CD4-positive, alpha-beta T cell (primary cell): ENCODE measurements around the gene ELMO1. TPM values are rescaled to one million over a fixed set of nuclear protein-coding genes. Genes with fewer than 3 reads are reported as not detected.

Experiments used
- ATAC-seq: fragments of 200-7000 bp; cut with Tn5 transposase; one replicate; pipeline ENCODE4 v1.10.0; 2022; ENCODE audit warnings: mild to moderate bottlenecking; ENCODE audit not compliant: poor library complexity
- CTCF ChIA-PET: fragments of 350-600 bp; sonication (Branson Sonifier 250); formaldehyde crosslinking; loops from one replicate; lab custom pipeline; 2021; ENCODE audit warnings: antibody characterized with exemption, inconsistent platforms; lab: Charles Lee
- POLR2A ChIA-PET: fragments of 350-600 bp; sonication (Branson Sonifier 250); formaldehyde crosslinking; loops from one replicate; lab custom pipeline; 2021; ENCODE audit warnings: antibody characterized with exemption, inconsistent platforms; lab: Charles Lee
- DNase-seq, 14 experiments: peaks; one replicate each; pipeline ENCODE4 v3.0.0-alpha.2; 2013 to 2020; ENCODE audit warnings: mixed read lengths in 2 of 14
- H3K27ac ChIP-seq, 2 donors: one replicate each; pipeline versions ENCODE4 v1.5.1 to v1.7.0; 2013; ENCODE audit warnings: low read length in 2 of 2, low read depth in 1 of 2, mild to moderate bottlenecking in 1 of 2
- H3K27me3 ChIP-seq, 2 experiments: 1 replicate in 1 of 2; 2 replicates in 1 of 2; pipeline versions ENCODE4 v1.6.1 to v1.7.0; 2013; ENCODE audit warnings: low read length in 2 of 2, control low read depth in 1 of 2, mild to moderate bottlenecking in 1 of 2, moderate library complexity in 1 of 2; ENCODE audit not compliant: insufficient read depth in 2 of 2, control insufficient read depth in 1 of 2
- H3K36me3 ChIP-seq: one replicate; pipeline ENCODE4 v1.6.1; 2013; ENCODE audit warnings: low read length, control low read depth; ENCODE audit not compliant: insufficient read depth
- H3K4me1 ChIP-seq: one replicate; pipeline ENCODE4 v1.6.1; 2013; ENCODE audit warnings: low read length, control low read depth; ENCODE audit not compliant: insufficient read depth
- H3K4me3 ChIP-seq: one replicate; pipeline ENCODE4 v1.5.1; 2013; ENCODE audit warnings: mild to moderate bottlenecking, low read length, moderate library complexity
- H3K9me3 ChIP-seq, 2 experiments: 1 replicate in 1 of 2; 2 replicates in 1 of 2; pipeline versions ENCODE4 v1.6.1 to v1.7.0; 2013; ENCODE audit warnings: low read length in 2 of 2, mild to moderate bottlenecking in 2 of 2, control low read depth in 1 of 2, moderate library complexity in 1 of 2; ENCODE audit not compliant: control insufficient read depth in 1 of 2, insufficient read depth in 1 of 2
- H3K27ac Mint-ChIP-seq: one replicate; pipeline ENCODE4 v1.8.0; 2020; ENCODE audit warnings: mixed read lengths
- H3K27me3 Mint-ChIP-seq: one replicate; pipeline ENCODE4 v1.8.0; 2021; ENCODE audit warnings: mixed read lengths
- H3K36me3 Mint-ChIP-seq: one replicate; pipeline ENCODE4 v1.8.0; 2021; ENCODE audit warnings: low read depth, mixed read lengths
- H3K4me1 Mint-ChIP-seq: one replicate; pipeline ENCODE4 v1.8.0; 2021; ENCODE audit warnings: low read depth, mixed read lengths
- H3K4me3 Mint-ChIP-seq: one replicate; pipeline ENCODE4 v1.8.0; 2020; ENCODE audit warnings: mild to moderate bottlenecking, mixed read lengths
- H3K9me3 Mint-ChIP-seq: one replicate; pipeline ENCODE4 v1.8.0; 2020; ENCODE audit warnings: mixed read lengths
- CTCF ChIP-seq: fragments of 200-600 bp; IDR thresholded peaks from one replicate; pipeline ENCODE4 v1.8.0; 2022; ENCODE audit warnings: antibody characterized with exemption, mild to moderate bottlenecking
- intact Hi-C, 2 experiments: fragments of 100-400 bp; cut with DNase I in 1 of 2; cut with micrococcal nuclease in 1 of 2; formaldehyde crosslinking; loops; one replicate each; pipeline versions ENCODE4 v1.15.1 to v1.9.0; 2023 to 2025; cut with DNase I, micrococcal nuclease
- total RNA-seq, 174 experiments: library from RNA in 2 of 174; stranded (reverse) in 2 of 174; gene quantifications; one replicate each; pipeline ENCODE4 v1.2.3 and lab custom pipeline; 2021 to 2026

The ELMO1 gene
- total RNA-seq, 2 experiments from 2014 or later = 117 to 120 TPM

- POLR2A ChIA-PET = interaction anchor here (1.4 kb wide), 2 partner anchors 12 to 19 kb away, joined by 3 to 4 read pairs; no protein-coding TSS in a partner anchor
- no peaks in the 10 kb centered on the region for H3K27me3 ChIP-seq
- no peaks in the 10 kb centered on the region for H3K9me3 ChIP-seq
- H3K36me3 ChIP-seq = peaks cover under 1% of the 10 kb centered on the region
- CTCF ChIA-PET = no interaction called here
- H3K4me1 ChIP-seq = peaks cover 7% of the 10 kb centered on the region
- Mint-ChIP-seq H3K27me3 (no peaks in the 10 kb centered on the region), H3K4me1 (peaks cover 11% of the 10 kb centered on the region), H3K27ac (no peak overlapping the region), H3K36me3 (peaks cover 54% of the 10 kb centered on the region), H3K9me3 (peaks cover 5% of the 10 kb centered on the region), H3K4me3 (no peak overlapping the region)
- DNase-seq (no peak), ATAC-seq (no peak)
- TF ChIP-seq CTCF = no peak
- intact Hi-C loops = no loop called here
- H3K27ac ChIP-seq = no peak overlapping the region
- H3K4me3 ChIP-seq = no peak overlapping the region
Measured at GRCh38 chr7:36956814-36957213, 491.9 kb downstream of the ELMO1 start.

GRCh38 chr7:36955456-36956129 is 493.1 kb downstream of the ELMO1 start:
- no peak for TF ChIP-seq CTCF
- POLR2A ChIA-PET = no interaction called here
- no peak for DNase-seq
- Histone ChIP-seq H3K27me3 (no peaks in the 10 kb centered on the region), H3K9me3 (no peaks in the 10 kb centered on the region), H3K4me1 (peaks cover 7% of the 10 kb centered on the region), H3K27ac (no peak overlapping the region), H3K4me3 (no peak overlapping the region), H3K36me3 (peaks cover 6% of the 10 kb centered on the region)
- no peak for ATAC-seq
- H3K27ac Mint-ChIP-seq = no peak overlapping the region
- CTCF ChIA-PET = no interaction called here
- H3K27me3 Mint-ChIP-seq = no peaks in the 10 kb centered on the region
- peaks cover 12% of the 10 kb centered on the region for H3K9me3 Mint-ChIP-seq
- no peak overlapping the region for H3K4me3 Mint-ChIP-seq
- intact Hi-C loops = no loop called here
- peaks cover 10% of the 10 kb centered on the region for H3K4me1 Mint-ChIP-seq
- peaks cover 61% of the 10 kb centered on the region for H3K36me3 Mint-ChIP-seq

- no peak overlapping the region for H3K4me3 ChIP-seq
- DNase-seq = no peak
- ChIA-PET POLR2A (no interaction called here), CTCF (no interaction called here)
- no peaks in the 10 kb centered on the region for H3K27me3 ChIP-seq
- no peaks in the 10 kb centered on the region for H3K4me1 ChIP-seq
- Mint-ChIP-seq H3K27me3 (no peaks in the 10 kb centered on the region), H3K27ac (no peak overlapping the region), H3K4me1 (peaks cover 24% of the 10 kb centered on the region), H3K9me3 (peaks cover 30% of the 10 kb centered on the region), H3K36me3 (peaks cover 99% of the 10 kb centered on the region), H3K4me3 (no peak overlapping the region)
- peaks cover 16% of the 10 kb centered on the region for H3K36me3 ChIP-seq
- intact Hi-C loops = no loop called here
- TF ChIP-seq CTCF = no peak
- no peak overlapping the region for H3K27ac ChIP-seq
- ATAC-seq = no peak
- peaks cover 0 to 3% of the 10 kb centered on the region in 2 experiments for H3K9me3 ChIP-seq
Measured at GRCh38 chr7:36951257-36951697, 497.4 kb downstream of the ELMO1 start.
